GM23248 (cell line): ENCODE measurements around the gene NRM.

Experiments
- EZH2 ChIP-seq: fragments of 200-600 bp; sonication (generic); IDR thresholded peaks from 2 replicates; pipeline ENCODE4 v1.6.1; 2018; ENCODE audit warnings: antibody characterized with exemption, mild to moderate bottlenecking; ENCODE audit not compliant: insufficient read depth, poor library complexity, severe bottlenecking
- EZH2phosphoT487 ChIP-seq: fragments of 200-600 bp; sonication (generic); IDR thresholded peaks from 2 replicates; pipeline ENCODE4 v1.6.1; 2018; ENCODE audit warnings: antibody characterized with exemption, moderate library complexity, mild to moderate bottlenecking, low read depth; ENCODE audit not compliant: insufficient read depth

DNA sequence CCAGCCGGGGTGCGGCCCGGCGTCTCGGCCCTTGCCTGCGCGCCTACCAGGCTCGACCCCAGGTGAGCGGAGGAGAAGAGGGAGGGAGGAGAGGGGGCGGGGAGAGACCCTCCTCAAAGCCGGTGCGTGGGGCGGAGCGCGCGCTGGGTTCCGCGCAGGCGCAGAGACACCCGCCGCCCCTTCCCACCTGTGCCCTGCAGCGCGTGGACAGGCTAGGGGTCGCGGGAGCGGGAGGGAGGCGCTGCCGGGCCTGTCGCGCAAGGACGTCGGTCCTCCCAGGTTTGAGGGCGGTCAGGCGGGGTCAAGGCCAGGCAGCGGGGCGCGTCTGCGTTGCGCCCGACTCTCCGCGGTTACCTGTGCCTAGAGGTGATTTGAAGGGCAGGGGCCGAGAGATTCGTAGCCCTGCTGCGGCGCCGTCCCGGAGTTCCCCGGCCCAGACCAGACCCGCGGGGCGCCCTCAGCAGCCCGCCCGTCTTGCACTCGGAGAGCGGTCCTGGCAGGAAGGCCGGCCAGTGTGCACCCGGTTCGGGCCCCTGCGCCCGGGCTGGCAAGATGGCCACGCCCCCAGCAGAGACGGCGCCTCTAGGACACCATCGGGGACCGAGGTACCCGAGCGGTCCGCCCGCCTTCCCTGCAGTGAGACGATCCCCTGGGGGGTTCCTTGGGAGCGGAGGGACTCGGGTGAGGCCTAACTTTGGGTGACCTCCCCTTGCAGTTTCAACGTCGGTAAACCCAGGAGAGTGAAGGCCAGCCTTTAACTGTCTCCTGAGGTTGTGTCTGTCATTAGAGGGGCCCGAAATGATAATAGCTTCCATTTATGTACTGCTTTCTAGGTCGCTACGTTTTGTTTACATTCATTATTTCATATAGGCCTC, 43.3 kb downstream of the NRM start:
- no peak for TF ChIP-seq EZH2
- TF ChIP-seq EZH2phosphoT487, result no peak
